Upper lobe of right lung (tissue), 1 donor: ENCODE measurements around the gene YEATS4. TPM values are rescaled to one million over a fixed set of nuclear protein-coding genes. Genes with fewer than 3 reads are reported as not detected.

Experiments used
- ATAC-seq: fragments of 200-7000 bp; cut with Tn5 transposase; one replicate; pipeline ENCODE4 v1.9.1; 2020; ENCODE audit warnings: mild to moderate bottlenecking, moderate library complexity
- DNase-seq: peaks from one replicate; pipeline ENCODE4 v3.0.0-alpha.2; 2020
- H3K27ac ChIP-seq: fragments of 200-600 bp; one replicate; pipeline ENCODE4 v1.8.0; 2022
- H3K27me3 ChIP-seq: fragments of 200-600 bp; one replicate; pipeline ENCODE4 v1.8.0; 2022; ENCODE audit warnings: mild to moderate bottlenecking
- H3K36me3 ChIP-seq: fragments of 200-600 bp; one replicate; pipeline ENCODE4 v1.8.0; 2022
- H3K4me1 ChIP-seq: fragments of 200-600 bp; one replicate; pipeline ENCODE4 v1.8.0; 2022
- H3K4me3 ChIP-seq: fragments of 200-600 bp; one replicate; pipeline ENCODE4 v1.8.0; 2022; ENCODE audit warnings: mild to moderate bottlenecking
- H3K9me3 ChIP-seq: fragments of 200-600 bp; one replicate; pipeline ENCODE4 v1.8.0; 2022
- CTCF ChIP-seq: fragments of 200-600 bp; IDR thresholded peaks from one replicate; pipeline ENCODE4 v1.8.0; 2022; ENCODE audit warnings: antibody characterized with exemption
- intact Hi-C: fragments of 100-400 bp; cut with DNase I; formaldehyde crosslinking; loops from one replicate; pipeline ENCODE4 v1.11.0; 2022
- total RNA-seq: library from RNA; stranded (reverse); fragmentation: NEBNext Ultra II Directional; extraction: Animal tissue kit (Norgen Biotek cat#: 25700); gene quantifications from one replicate; pipeline ENCODE4 v1.2.1, GENCODE V29; 2021
- donor health status: DM: no; HTN: yes; CAD: no; lungs with severe emphysema.

Gene YEATS4
- total RNA-seq, 1 donor from 2014 or later, result 11.4 TPM

- TF ChIP-seq CTCF, result no peak
- intact Hi-C loops, result no loop called here
- no peaks in the 10 kb centered on the region for H3K36me3 ChIP-seq
- no peaks in the 10 kb centered on the region for H3K27me3 ChIP-seq
- no peak for DNase-seq
- H3K27ac ChIP-seq, result no peak overlapping the region
- no peaks in the 10 kb centered on the region for H3K9me3 ChIP-seq
- ATAC-seq, result no peak
- no peak overlapping the region for H3K4me3 ChIP-seq
- peaks cover 5% of the 10 kb centered on the region for H3K4me1 ChIP-seq
Observed at GRCh38 chr12:69430942-69431590, 71.5 kb downstream of the YEATS4 start.

DNA sequence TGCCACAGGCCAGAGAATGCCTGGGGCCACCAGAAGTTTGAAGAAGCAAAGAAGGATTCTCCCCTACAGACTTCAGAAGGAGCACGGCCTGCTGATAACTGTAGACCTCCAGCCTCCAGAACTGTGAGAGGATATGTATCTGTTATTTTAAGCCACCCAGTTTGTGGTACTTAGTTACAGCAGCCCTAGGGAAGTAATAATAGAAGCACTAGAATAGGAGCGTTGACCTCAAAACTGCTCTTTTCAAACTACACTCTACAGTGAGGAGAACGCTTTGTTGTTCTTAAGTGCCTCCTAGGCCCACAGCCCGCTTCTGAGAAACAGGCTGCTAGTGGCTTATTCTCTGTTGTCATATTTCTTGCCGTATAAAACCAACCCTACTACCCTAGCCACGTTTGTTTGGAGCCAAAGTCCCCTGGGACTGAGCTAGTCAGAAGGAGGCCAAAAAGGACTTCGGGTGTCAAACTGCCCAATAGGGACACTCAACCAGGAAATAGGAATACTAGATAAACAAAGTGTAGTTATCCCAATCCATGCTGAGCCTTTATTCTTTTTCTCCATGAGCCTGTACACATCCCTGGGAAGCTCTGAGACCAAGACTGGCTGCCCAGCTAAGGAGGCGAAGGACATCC is 72.2 kb downstream of the YEATS4 start:
- intact Hi-C loops, result no loop called here
- Histone ChIP-seq H3K4me3 (no peak overlapping the region), H3K27me3 (no peaks in the 10 kb centered on the region), H3K9me3 (no peaks in the 10 kb centered on the region), H3K27ac (no peak overlapping the region), H3K4me1 (peaks cover 5% of the 10 kb centered on the region), H3K36me3 (no peaks in the 10 kb centered on the region)
- DNase-seq, result no peak
- no peak for ATAC-seq
- no peak for TF ChIP-seq CTCF

DNA sequence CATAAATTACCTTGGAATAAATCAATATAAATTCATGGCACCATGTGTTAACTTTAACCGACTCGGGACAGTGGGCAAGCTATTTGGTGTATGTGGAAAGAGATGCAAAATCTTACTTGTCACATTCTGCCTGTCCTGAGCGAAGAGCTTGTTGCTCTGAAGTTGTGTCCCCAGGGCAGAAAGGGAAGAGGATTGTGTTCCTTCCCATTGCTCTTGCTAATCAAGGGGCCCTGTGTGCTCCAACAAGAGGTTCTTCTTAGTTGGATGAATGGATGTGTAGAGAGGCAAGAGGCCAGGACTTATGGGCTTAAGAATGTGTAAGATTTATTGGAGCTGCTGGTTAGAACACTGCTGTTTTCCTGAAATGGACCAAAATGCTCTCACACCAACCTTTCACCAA is 74.1 kb downstream of the YEATS4 start:
- ATAC-seq (no peak), DNase-seq (no peak)
- TF ChIP-seq CTCF, result no peak
- Histone ChIP-seq H3K27ac (no peak overlapping the region), H3K4me3 (no peak overlapping the region), H3K9me3 (no peaks in the 10 kb centered on the region), H3K27me3 (no peaks in the 10 kb centered on the region), H3K4me1 (peaks cover 5% of the 10 kb centered on the region), H3K36me3 (no peaks in the 10 kb centered on the region)
- intact Hi-C loops, result no loop called here

GRCh38 chr12:69435644-69436043 is 76.1 kb downstream of the YEATS4 start:
- Histone ChIP-seq H3K4me3 (no peak overlapping the region), H3K36me3 (no peaks in the 10 kb centered on the region), H3K27ac (no peak overlapping the region), H3K9me3 (no peaks in the 10 kb centered on the region), H3K4me1 (peaks cover 5% of the 10 kb centered on the region), H3K27me3 (no peaks in the 10 kb centered on the region)
- ATAC-seq (no peak), DNase-seq (no peak)
- intact Hi-C loops, result no loop called here
- TF ChIP-seq CTCF, result no peak

GRCh38 chr12:69437073-69437472 is 77.5 kb downstream of the YEATS4 start:
- Histone ChIP-seq H3K36me3 (no peaks in the 10 kb centered on the region), H3K9me3 (no peaks in the 10 kb centered on the region), H3K4me1 (peaks cover 5% of the 10 kb centered on the region), H3K27me3 (no peaks in the 10 kb centered on the region), H3K27ac (no peak overlapping the region), H3K4me3 (no peak overlapping the region)
- intact Hi-C loops, result no loop called here
- ATAC-seq (no peak), DNase-seq (no peak)
- TF ChIP-seq CTCF, result no peak
